ENCODE results near the gene SCUBE3. TPM values are rescaled to one million over a fixed set of nuclear protein-coding genes. Genes with fewer than 3 reads are reported as not detected.
A peak's percentile ranks its signal among the peaks of the same experiment; 100 is the strongest.

Gene SCUBE3
- total RNA-seq, 2 donors from 2014 or later = 0.04 TPM; not detected in 1

- H3K36me3 Mint-ChIP-seq = peaks cover 13 to 21% of the 10 kb centered on the region in 2 donors
- no peaks in the 10 kb centered on the region for H3K9me3 Mint-ChIP-seq
- no peak for DNase-seq (ENCODE audit: low spot score in 2 of 2)
- ATAC-seq = no peak
- no peak overlapping the region for H3K27ac Mint-ChIP-seq
Measured at GRCh38 chr6:35295521-35296315, 82.0 kb downstream of the SCUBE3 start.

GRCh38 chr6:35296931-35297600, 83.3 kb downstream of the SCUBE3 start:
- DNase-seq (ENCODE audit: low spot score in 2 of 2) = no peak
- H3K27ac Mint-ChIP-seq = peak overlapping the region; percentile 85
- no peak for ATAC-seq
- H3K36me3 Mint-ChIP-seq = peaks cover 14 to 21% of the 10 kb centered on the region in 2 donors
- no peaks in the 10 kb centered on the region for H3K9me3 Mint-ChIP-seq

GRCh38 chr6:35297601-35298481, 84.1 kb downstream of the SCUBE3 start, which contains the start of gene DEF6:
Gene DEF6 (plus strand): TSS chr6:35297818. CDS start chr6:35297857, 39 bp downstream.
- ATAC-seq (peak; percentile 75 to 86), DNase-seq (ENCODE audit: low spot score in 2 of 2) (peak; percentile 83 to 90)
- Mint-ChIP-seq H3K9me3 (no peaks in the 10 kb centered on the region), H3K27ac (peak within 1 kb of the TSS; percentile 85), H3K36me3 (peaks cover 14 to 21% of the 10 kb centered on the region in 2 donors)

DNA sequence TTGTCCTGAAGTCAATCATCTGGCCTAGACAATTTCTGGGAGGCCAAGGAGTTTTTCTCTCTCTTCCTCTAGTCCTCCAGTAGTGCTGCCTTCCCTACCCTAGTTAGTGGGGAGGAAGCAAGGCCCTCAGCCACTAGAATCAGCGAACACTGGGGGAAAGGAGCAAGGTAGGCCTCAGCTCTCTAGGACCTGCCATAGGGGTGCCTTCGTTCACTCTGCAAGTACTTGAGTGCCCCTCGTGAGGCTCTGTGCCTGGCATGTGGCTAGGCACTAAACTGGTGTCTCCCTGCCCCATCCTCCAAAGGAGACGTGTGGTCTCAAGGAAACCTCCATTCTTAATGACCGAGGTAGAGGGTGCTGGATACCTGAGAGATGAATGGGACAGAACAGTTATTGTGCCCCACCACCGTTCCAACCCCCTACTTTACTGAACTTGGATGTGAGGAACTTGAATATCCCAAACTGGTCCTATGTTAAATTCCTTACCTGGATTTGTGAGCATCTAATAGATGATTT, 84.9 kb downstream of the SCUBE3 start:
- H3K9me3 Mint-ChIP-seq = no peaks in the 10 kb centered on the region
- no peak for DNase-seq (ENCODE audit: low spot score in 2 of 2)
- H3K36me3 Mint-ChIP-seq = peaks cover 14 to 27% of the 10 kb centered on the region in 2 donors
- ATAC-seq = no peak
- H3K27ac Mint-ChIP-seq = peak overlapping the region; percentile 85

DNA sequence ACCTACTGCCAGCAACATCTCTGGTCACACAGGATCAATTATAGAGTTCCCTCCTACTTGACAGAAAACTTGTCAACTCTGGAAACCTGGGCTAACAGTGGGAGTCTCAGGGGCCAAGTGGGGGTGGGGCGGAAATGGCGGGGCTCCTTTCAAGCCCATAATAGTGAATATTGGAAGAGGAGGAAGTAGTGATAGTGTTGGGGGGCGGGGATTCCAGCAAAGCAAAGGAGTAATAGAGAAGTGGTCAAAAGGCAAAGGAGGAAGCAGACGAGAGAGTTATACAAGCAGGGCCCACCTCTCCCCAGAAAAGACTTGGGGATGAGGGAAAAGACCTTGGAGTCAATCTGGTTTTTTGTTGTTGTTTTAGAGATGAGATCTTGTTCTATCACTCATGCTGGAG, 85.9 kb downstream of the SCUBE3 start:
- no peak for ATAC-seq
- H3K27ac Mint-ChIP-seq = peak overlapping the region; percentile 85
- H3K9me3 Mint-ChIP-seq = no peaks in the 10 kb centered on the region
- H3K36me3 Mint-ChIP-seq = peaks cover 23 to 35% of the 10 kb centered on the region in 2 donors
- no peak for DNase-seq (ENCODE audit: low spot score in 2 of 2)

- no peak for DNase-seq (ENCODE audit: low spot score in 2 of 2)
- Mint-ChIP-seq H3K36me3 (peaks cover 23 to 35% of the 10 kb centered on the region in 2 donors), H3K27ac (peak overlapping the region; percentile 85 to 94), H3K9me3 (no peaks in the 10 kb centered on the region)
- no peak for ATAC-seq
Measured at GRCh38 chr6:35300848-35301247, 87.1 kb downstream of the SCUBE3 start.

Other genes starting within 250 kb of the SCUBE3 start
- gene TCP11, start 72.6 kb upstream of the SCUBE3 start, total RNA-seq = not detected
- 10 to 100 TPM; 48.6 to 55.7 TPM for gene ZNF76, start 45.8 kb downstream of the SCUBE3 start, total RNA-seq
- 100 to 1,000 TPM; 107 to 156 TPM for gene DEF6, start 83.9 kb downstream of the SCUBE3 start, total RNA-seq
- gene PPARD, start 128.6 kb downstream of the SCUBE3 start, total RNA-seq = 10 to 100 TPM; 23.2 to 25.1 TPM
- gene FANCE, start 238.4 kb downstream of the SCUBE3 start, total RNA-seq = 10 to 100 TPM; 14.3 to 14.7 TPM